Prostate gland (tissue), 2 donors: Measurements from ENCODE around the gene IL32.

Experiments
- POLR2AphosphoS5 ChIP-seq: sonication (generic); formaldehyde crosslinking; IDR thresholded peaks from one replicate; pipeline ENCODE4 v1.6.1; 2017; ENCODE audit warnings: antibody characterized with exemption
- TF ChIP-seq, protein P1 (sequence below), 4 experiments: fragments of 200-600 bp in 2 of 4; fragments of 450-650 bp in 2 of 4; sonication (generic) in 2 of 4; IDR thresholded peaks; 1 replicate in 3 of 4; 2 replicates in 1 of 4; pipeline ENCODE4 v1.5.1; 2016 to 2019; ENCODE audit warnings: antibody characterized with exemption in 4 of 4, mild to moderate bottlenecking in 2 of 4, moderate library complexity in 2 of 4

DNA sequence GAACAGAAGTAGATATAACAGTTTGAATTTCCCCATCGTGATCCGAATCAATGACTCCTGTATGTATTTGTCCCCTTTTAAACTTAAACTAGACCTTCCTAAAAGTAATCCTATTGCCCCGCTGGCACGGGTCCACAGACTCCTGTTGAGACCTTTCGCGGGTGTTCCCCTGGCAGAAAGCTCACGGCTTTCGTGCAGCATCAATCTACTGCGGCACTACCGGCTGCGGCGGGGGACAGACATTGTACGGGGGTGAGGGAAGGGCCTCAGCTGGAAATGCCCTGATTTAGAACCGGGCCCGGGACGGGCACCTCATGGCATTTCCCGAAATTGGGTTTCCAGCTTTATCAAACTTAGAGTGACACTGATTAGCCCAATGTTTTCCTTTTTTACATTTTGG is 14.6 kb downstream of the IL32 start:
- no peak for TF ChIP-seq POLR2AphosphoS5
- TF ChIP-seq, protein P1, sequence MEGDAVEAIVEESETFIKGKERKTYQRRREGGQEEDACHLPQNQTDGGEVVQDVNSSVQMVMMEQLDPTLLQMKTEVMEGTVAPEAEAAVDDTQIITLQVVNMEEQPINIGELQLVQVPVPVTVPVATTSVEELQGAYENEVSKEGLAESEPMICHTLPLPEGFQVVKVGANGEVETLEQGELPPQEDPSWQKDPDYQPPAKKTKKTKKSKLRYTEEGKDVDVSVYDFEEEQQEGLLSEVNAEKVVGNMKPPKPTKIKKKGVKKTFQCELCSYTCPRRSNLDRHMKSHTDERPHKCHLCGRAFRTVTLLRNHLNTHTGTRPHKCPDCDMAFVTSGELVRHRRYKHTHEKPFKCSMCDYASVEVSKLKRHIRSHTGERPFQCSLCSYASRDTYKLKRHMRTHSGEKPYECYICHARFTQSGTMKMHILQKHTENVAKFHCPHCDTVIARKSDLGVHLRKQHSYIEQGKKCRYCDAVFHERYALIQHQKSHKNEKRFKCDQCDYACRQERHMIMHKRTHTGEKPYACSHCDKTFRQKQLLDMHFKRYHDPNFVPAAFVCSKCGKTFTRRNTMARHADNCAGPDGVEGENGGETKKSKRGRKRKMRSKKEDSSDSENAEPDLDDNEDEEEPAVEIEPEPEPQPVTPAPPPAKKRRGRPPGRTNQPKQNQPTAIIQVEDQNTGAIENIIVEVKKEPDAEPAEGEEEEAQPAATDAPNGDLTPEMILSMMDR (IDR thresholded peaks at IDR 0.05), result no peak
